GM12875 (cell line): ENCODE results near the gene SH3D21.
A peak's percentile ranks its signal among the peaks of the same experiment; 100 is the strongest.

Source experiments
- H3K4me3 ChIP-seq: one replicate; pipeline ENCODE4 v1.5.1; 2011; ENCODE audit warnings: low read depth, low read length, control low read depth
- CTCF ChIP-seq: IDR thresholded peaks from 2 replicates; pipeline ENCODE4 v1.5.1; 2011; ENCODE audit warnings: low read depth, mild to moderate bottlenecking, control low read depth, inconsistent platforms, low read length, moderate library complexity, borderline replicate concordance; ENCODE audit not compliant: insufficient read depth

SH3D21 gene

GRCh38 chr1:36322041-36322785 lies 16.0 kb downstream of the SH3D21 start:
- H3K4me3 ChIP-seq = peak overlapping the region; percentile 64
- TF ChIP-seq CTCF = no peak

DNA sequence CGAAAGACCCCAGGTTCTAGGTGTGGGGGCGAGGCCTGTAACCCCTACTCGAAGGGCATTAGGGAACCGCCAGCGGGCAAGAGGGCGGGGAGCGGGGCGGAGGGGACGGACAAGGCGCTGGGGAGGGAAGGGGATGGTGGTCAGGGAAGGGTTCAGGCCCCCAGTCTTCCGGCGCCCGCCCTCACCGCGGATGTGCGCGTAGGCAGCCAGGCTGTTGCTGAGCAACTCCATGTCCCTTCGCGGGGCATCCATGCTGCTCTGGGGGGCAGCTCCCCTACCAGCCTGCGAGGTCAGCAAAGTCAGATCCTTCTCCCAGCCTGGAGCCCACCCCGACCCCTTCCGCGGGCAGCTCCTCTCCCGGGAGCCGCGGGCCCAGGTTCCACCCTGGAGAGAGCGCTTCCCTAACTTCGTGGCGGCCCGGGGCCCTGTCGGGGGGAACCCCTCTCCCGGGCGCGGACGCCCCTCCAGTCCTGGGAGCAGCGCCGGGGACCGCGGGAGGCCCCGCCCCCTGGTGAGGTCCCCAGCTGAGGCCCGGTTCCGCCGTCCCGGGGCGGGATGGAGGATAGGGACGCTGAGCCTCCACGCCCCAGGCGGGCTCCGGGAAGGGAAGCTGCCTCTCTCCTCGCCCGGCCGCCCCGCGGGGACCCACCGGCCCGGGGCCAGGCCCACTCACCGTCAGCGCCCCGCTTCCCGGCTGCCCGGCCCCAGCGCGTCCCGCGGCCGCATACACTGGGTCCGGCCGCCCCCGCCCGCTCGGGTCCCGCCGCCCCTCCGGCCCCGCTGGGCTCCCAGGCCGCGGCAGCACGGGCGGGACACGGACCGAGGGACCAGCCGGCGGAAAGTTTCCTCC lies 16.8 kb downstream of the SH3D21 start:
- peak overlapping the region; percentile 64 for H3K4me3 ChIP-seq
- no peak for TF ChIP-seq CTCF

DNA sequence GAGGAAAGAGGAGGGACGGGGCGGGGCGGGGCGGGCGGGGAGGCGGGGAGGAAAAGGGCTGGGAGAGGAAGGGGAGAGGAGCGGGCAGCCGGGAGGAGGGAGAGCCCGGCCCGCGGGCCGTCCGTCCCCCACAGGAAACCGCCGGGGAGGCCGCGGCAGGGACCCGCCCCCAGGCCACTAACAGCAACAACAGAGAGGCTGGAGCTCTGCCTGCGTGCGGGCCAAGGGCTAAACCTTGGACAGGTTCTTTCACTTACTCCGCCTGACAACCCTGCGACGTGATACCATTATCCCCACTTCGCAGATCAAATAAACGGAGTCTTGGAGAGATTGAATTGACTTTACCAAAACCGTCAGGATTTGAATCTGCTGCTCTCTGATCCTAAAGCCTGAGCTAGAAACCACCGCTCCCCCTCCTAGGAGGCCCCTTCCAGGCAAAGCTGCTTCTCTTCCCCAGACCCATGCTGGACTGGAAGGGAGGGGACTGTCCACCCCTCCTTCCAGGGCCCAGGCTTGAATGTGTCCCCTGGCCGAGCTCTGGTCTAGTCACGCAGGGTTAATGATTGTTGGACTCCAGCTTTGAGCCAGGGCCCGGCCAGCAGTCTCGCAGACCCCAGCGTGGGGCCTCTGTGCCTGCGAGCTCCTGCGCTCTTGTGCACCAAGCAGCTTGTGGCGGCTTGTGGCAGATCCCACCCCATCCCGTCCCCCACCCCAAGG lies 17.6 kb downstream of the SH3D21 start, which contains the start of gene EVA1B:
Gene EVA1B, minus strand, starts transcription at position 10 of the 717 bp plus-strand sequence. CDS start 608 bp downstream, outside the sequence.
- TF ChIP-seq CTCF = no peak
- H3K4me3 ChIP-seq = peak within 1 kb of the TSS; percentile 64

- no peak for TF ChIP-seq CTCF
- no peak overlapping the region for H3K4me3 ChIP-seq
These were observed 18.2 kb downstream of the SH3D21 start for GRCh38 chr1:36324353-36324703.

GRCh38 chr1:36326499-36326898 lies 20.3 kb downstream of the SH3D21 start:
- TF ChIP-seq CTCF = no peak
- no peak overlapping the region for H3K4me3 ChIP-seq

- H3K4me3 ChIP-seq = no peak overlapping the region
- TF ChIP-seq CTCF = no peak
These were observed 21.4 kb downstream of the SH3D21 start for GRCh38 chr1:36327421-36328087.
